HUES48 (cell line): Measurements from ENCODE around the gene TUFT1.

Experiments
- H3K27ac ChIP-seq: one replicate; pipeline ENCODE4 v1.7.0; 2013; ENCODE audit warnings: low read depth, low read length, inconsistent platforms
- H3K27me3 ChIP-seq: 2 replicates; pipeline ENCODE4 v1.6.1; 2013; ENCODE audit warnings: mild to moderate bottlenecking, low read length; ENCODE audit not compliant: control insufficient read depth, insufficient read depth
- H3K36me3 ChIP-seq: 2 replicates; pipeline ENCODE4 v1.6.1; 2013; ENCODE audit warnings: low read length; ENCODE audit not compliant: control insufficient read depth, insufficient read depth
- H3K4me1 ChIP-seq: 2 replicates; pipeline ENCODE4 v1.6.1; 2013; ENCODE audit warnings: mild to moderate bottlenecking, low read length; ENCODE audit not compliant: control insufficient read depth, insufficient read depth
- H3K4me3 ChIP-seq: 2 replicates; pipeline ENCODE4 v1.5.1; 2013; ENCODE audit warnings: mild to moderate bottlenecking, low read depth, low read length
- H3K9ac ChIP-seq: 2 replicates; pipeline ENCODE4 v1.6.1; 2013; ENCODE audit warnings: mild to moderate bottlenecking, low read depth, low read length, moderate library complexity
- H3K9me3 ChIP-seq: 2 replicates; pipeline ENCODE4 v1.6.1; 2013; ENCODE audit warnings: low read length; ENCODE audit not compliant: control insufficient read depth, insufficient read depth

Gene TUFT1

DNA sequence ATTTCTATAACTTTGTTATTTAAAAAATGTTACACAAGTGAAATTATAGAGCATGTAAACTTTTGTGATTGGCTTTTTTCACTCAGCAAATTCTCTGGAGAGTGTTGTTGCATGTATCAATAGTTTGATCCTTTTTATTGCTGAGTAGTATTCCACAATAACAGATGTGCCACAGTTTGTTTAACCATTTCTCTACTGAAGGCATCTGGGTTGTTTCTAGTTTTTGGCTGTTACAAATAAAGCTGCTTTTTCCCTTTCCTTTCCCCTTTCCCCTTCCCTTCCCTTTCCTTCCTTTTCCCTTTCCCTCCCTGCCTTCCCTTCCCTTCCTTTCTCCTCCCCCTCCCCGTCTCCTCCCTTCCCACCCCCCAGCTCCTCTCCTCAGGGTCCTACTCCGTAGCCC, 15.9 kb downstream of the TUFT1 start:
- H3K36me3 ChIP-seq, result no peaks in the 10 kb centered on the region
- no peak overlapping the region for H3K27ac ChIP-seq
- H3K9ac ChIP-seq, result no peak overlapping the region
- H3K9me3 ChIP-seq, result no peaks in the 10 kb centered on the region
- H3K27me3 ChIP-seq, result no peaks in the 10 kb centered on the region
- H3K4me3 ChIP-seq, result no peak overlapping the region
- H3K4me1 ChIP-seq, result no peaks in the 10 kb centered on the region

DNA sequence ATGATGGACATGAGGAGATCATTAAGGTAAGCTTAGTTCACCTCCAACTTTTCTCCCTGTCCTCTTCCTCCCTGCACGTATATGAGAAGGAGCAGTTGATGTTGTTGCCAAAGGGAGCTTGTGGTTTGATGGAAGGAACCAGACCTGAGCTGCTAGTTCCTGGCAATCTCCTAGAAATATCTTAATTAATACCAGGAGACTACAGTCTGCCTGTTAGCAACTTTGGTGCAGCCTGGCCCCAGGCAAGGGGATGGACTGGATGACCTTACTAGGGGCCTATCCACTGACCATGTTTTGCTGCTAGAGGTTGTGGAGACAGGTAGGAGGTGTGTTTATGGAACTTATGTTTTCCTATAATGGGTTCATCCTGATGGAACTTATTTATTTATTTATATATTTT, 22.6 kb downstream of the TUFT1 start:
- no peak overlapping the region for H3K9ac ChIP-seq
- peaks cover 31% of the 10 kb centered on the region for H3K36me3 ChIP-seq
- H3K27me3 ChIP-seq, result no peaks in the 10 kb centered on the region
- no peak overlapping the region for H3K27ac ChIP-seq
- H3K4me1 ChIP-seq, result 0 out of 2 replicates have a peak, but pooled peaks cover 3% of the 10 kb centered on the region
- H3K4me3 ChIP-seq, result no peak overlapping the region
- H3K9me3 ChIP-seq, result no peaks in the 10 kb centered on the region

DNA sequence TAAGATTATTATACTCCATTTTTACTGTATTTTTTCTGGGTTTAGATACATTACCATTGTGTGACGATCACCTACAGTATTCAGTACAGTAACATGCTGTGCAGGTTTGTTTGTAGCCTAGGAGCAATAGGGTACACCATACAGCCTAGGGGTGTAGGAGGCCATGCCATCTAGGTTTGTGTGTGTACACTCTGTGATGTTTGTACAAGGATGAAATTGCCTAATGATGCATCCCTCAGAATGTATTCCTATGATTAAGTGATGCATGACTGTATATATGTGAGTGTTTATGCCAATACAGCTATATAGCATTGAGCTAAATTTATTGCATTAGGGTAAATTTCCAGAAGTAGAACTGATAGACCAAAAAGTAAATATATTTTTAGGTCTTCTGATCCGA, 23.3 kb downstream of the TUFT1 start:
- Histone ChIP-seq H3K4me1 (0 out of 2 replicates have a peak, but pooled peaks cover 3% of the 10 kb centered on the region), H3K9ac (no peak overlapping the region), H3K27me3 (no peaks in the 10 kb centered on the region), H3K4me3 (no peak overlapping the region), H3K27ac (no peak overlapping the region), H3K9me3 (no peaks in the 10 kb centered on the region), H3K36me3 (peaks cover 35% of the 10 kb centered on the region)

DNA sequence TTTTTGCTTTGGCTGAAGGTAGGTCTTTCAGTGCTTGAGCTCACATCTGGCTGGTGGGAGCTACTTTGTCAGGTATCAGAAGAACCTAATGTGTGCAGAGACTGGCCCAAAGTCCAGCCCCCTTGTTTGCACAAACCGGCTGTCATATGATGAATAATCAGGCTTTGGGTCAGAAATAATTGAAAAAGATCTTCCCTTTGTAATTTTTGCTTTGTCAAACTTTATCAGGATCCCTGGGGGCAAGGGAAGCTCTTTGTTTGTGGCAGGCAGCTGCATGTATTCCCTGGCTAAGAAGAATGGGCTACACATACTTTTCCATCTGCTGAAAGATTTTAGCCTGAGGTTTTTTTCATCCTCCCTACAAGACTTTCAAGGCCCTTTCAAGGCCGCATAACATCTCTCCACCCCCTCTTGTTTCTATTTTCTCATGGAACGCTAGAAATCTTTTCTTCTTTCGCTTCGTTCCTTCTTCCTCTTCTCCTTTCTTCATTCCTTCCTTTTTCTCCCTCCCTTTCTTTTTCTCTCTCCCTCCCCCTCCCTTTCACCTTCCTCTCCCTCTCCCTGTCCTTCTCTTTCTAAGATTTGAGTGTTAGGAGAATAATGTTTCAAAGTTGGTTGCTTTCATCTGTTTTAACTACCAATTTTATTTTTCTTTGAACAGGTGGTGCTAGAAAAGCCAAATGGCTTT, 25.5 kb downstream of the TUFT1 start:
- Histone ChIP-seq H3K4me1 (0 out of 2 replicates have a peak, but pooled peaks cover 3% of the 10 kb centered on the region), H3K27me3 (no peaks in the 10 kb centered on the region), H3K4me3 (no peak overlapping the region), H3K9ac (no peak overlapping the region), H3K9me3 (no peaks in the 10 kb centered on the region), H3K36me3 (peaks cover 52% of the 10 kb centered on the region), H3K27ac (no peak overlapping the region)

DNA sequence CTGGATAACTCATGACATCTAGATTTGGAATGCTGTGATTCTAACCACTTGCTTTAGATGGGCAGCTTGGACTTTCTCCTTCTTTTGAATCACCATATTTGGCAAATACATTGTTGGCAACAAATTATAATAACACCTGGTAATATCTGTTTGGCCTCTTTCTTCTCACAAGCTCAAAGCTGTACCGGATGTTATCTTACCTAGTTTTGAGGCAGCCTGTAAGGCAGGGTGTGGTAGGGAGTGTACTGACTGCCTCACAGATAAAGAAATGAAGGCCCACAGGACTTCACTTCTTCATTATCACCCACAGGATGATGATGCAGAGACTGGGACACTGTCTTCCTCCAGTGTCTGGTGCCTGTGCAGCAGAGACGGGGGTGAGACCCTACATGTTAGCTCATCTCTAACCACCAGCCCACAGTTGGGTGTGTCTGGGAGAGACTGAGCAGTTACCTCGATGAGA, 28.5 kb downstream of the TUFT1 start:
- Histone ChIP-seq H3K36me3 (peaks cover 61% of the 10 kb centered on the region), H3K4me1 (0 out of 2 replicates have a peak, but pooled peaks cover 3% of the 10 kb centered on the region), H3K4me3 (no peak overlapping the region)

DNA sequence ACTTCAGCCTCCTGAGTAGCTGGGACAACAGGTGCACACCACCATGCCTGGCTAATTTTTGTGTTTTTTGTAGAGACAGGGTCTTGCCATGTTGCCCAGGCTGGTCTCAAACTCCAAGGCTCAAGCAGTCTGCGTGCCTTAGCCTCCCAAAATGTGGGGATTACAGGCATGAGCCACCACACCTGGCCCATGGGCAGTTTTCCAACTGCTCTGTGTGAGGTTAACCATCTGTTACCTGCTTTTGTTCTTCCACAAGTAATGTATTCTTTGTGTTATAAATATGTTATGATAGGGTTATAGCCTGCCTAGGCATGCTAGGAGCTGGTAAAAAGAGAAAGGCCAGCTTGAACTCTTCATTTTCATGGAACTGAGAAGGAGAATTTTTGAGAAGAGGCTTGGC, 30.7 kb downstream of the TUFT1 start:
- H3K27ac ChIP-seq, result no peak overlapping the region
- peaks cover 60% of the 10 kb centered on the region for H3K36me3 ChIP-seq
- H3K9ac ChIP-seq, result no peak overlapping the region
- H3K9me3 ChIP-seq, result no peaks in the 10 kb centered on the region
- H3K27me3 ChIP-seq, result no peaks in the 10 kb centered on the region
- H3K4me3 ChIP-seq, result no peak overlapping the region
- no peaks in the 10 kb centered on the region for H3K4me1 ChIP-seq

More for the DNA sequence above, 28.5 kb downstream of the TUFT1 start:
- Histone ChIP-seq H3K27me3 (no peaks in the 10 kb centered on the region), H3K9ac (no peak overlapping the region), H3K27ac (no peak overlapping the region), H3K9me3 (no peaks in the 10 kb centered on the region)

DNA sequence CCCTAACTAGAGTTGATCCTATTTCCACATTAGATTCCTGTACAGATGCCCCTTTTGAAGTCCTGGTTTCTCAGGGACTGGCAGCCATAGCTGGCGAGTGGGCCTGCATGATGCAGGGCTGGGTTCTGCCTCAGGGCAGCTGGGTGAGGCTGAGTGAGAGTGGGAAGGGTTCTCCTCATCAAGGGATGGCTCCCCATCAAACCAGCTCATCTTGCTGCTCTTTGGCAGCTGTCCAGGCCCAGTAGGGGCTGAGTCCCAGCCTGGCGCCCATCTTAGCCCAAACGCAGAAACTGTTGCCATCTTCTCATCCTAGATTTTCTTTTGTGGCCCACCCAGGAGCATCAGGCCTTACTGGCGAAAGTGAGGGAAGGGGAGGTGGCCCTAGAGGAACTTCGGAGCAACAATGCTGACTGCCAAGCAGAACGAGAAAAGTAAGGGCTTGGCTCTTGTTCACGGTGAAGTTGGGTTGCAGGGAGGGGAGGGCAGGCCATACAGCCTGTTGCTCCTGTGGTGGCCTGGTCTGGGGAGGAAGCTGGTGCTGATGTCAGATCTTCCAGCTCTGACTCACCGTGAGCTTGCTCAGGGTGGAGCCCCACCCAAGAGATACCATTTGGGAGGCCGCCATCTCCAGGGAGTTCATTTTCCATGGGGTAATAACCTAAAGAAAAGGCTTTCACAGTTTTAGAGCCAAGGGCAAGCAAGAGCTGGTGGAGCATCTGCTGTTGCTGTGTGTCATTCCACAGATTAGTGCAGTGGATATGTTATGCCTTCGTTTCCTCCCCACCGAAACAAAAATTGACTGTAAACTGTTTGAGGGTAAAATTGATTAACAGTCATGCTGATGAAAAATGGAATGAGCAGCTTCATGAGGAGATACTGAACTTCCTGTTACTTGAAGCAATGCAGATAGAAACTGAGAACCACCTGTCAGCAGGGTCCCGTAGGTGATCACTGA, 34.7 kb downstream of the TUFT1 start:
- Histone ChIP-seq H3K36me3 (peaks cover 52% of the 10 kb centered on the region), H3K9ac (no peak overlapping the region), H3K27me3 (no peaks in the 10 kb centered on the region), H3K9me3 (no peaks in the 10 kb centered on the region), H3K27ac (no peak overlapping the region), H3K4me1 (peaks cover 6% of the 10 kb centered on the region), H3K4me3 (no peak overlapping the region)

DNA sequence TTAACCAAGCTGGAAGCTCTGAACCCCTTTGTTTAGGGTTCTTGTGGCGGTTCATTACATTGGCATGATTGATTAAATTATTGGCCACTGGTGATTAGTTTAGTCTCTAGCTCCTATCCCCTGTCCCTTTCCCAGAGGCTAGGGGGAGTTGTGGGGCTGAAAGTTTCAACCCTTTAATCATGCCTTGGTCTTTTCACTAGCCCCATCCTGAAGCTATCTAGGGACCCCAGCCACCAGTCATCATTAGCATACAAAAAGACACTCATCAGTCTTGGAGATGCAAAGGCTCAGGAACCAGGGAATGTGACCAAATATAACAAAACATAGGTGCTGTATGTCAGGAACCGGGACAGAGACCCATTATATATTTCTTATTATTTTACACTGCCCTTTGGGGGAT, 37.1 kb downstream of the TUFT1 start:
- H3K4me1 ChIP-seq, result peaks cover 6% of the 10 kb centered on the region
- no peak overlapping the region for H3K9ac ChIP-seq
- H3K27me3 ChIP-seq, result no peaks in the 10 kb centered on the region
- no peak overlapping the region for H3K4me3 ChIP-seq
- H3K36me3 ChIP-seq, result peaks cover 56% of the 10 kb centered on the region
- H3K9me3 ChIP-seq, result no peaks in the 10 kb centered on the region
- no peak overlapping the region for H3K27ac ChIP-seq

DNA sequence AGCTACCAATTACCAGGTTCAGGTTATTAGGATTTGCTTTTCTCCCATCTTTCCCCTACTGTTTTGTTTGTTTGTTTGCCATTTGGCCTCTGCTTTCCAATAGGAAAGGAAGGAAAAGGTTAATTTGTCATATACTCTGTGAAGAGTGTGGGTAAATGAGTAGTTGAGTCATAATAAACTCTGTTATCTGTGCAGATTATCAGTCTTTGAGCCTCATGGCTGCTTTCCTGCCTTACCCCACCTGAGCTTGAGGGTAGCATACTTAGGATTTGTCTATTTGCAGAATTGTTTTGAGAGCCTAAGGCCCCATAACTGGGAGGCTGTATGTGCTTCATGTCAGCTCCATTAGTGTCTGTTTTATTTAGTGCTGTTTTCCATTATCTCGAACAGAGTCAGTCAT, 38.8 kb downstream of the TUFT1 start:
- no peaks in the 10 kb centered on the region for H3K9me3 ChIP-seq
- no peak overlapping the region for H3K9ac ChIP-seq
- H3K4me1 ChIP-seq, result peaks cover 6% of the 10 kb centered on the region
- peaks cover 55% of the 10 kb centered on the region for H3K36me3 ChIP-seq
- no peak overlapping the region for H3K4me3 ChIP-seq
- no peaks in the 10 kb centered on the region for H3K27me3 ChIP-seq
- no peak overlapping the region for H3K27ac ChIP-seq

DNA sequence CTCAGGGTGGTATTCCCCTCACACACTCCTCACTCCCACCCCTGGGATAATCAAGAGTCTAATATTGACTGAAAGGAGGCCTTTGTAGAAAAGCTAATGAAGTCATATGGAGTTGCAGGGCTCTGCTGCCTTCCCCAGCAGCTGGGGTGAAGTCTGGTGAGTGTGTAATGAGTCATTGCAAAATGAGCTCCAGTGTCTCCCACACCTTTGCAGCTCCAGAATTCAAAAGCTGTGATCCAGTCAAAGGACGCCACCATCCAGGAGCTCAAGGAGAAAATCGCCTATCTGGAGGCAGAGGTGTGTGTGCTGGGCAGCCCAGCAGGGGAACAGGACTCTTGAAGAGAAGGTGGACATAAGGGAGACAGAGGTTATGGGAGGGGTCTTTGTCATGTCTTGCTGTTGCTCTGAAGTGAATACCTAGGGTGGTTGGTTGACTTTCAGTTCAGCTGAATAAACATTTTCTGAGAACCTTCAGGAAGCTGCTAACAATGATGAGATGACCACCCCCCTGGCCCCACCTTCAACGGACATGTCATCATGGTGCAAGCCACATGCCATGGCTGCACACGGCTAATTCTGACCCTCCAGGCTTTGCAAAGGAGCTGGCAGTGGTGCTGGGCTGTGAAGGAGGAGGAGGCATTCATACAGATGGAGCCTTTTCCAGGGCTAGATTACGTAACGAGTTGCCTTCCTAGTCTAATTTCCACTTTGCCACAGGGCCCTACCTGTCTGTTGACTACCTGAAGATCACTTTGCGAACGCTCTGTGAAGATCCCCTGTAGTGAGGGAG, 39.5 kb downstream of the TUFT1 start:
- H3K36me3 ChIP-seq, result peaks cover 49% of the 10 kb centered on the region
- no peak overlapping the region for H3K9ac ChIP-seq
- H3K4me3 ChIP-seq, result no peak overlapping the region
- no peaks in the 10 kb centered on the region for H3K27me3 ChIP-seq
- H3K9me3 ChIP-seq, result no peaks in the 10 kb centered on the region
- peaks cover 6% of the 10 kb centered on the region for H3K4me1 ChIP-seq
- no peak overlapping the region for H3K27ac ChIP-seq
